Thymus (tissue), 11 donors: Measurements from ENCODE around the gene LMNA. TPM values are rescaled to one million over a fixed set of nuclear protein-coding genes. Genes with fewer than 3 reads are reported as not detected.
A peak's percentile ranks its signal among the peaks of the same experiment; 100 is the strongest.
"Not testable (repeated sequence)": the region's sequence is repeated elsewhere in the genome, so short reads cannot be mapped to it uniquely, and the experiment has no call there.

Experiments used
- DNase-seq, 9 donors: peaks; one replicate each; pipeline ENCODE4 v3.0.0-alpha.2; 2013; ENCODE audit warnings: low spot score in 9 of 9, low read depth in 6 of 9, missing footprints in 1 of 9
- H3K27ac ChIP-seq, 2 donors: one replicate each; pipeline ENCODE4 v1.5.1; 2013; ENCODE audit warnings: control low read depth in 1 of 2, low read depth in 1 of 2, low read length in 1 of 2, mild to moderate bottlenecking in 1 of 2, moderate library complexity in 1 of 2
- H3K27me3 ChIP-seq, 2 donors: one replicate each; pipeline ENCODE4 v1.5.1; 2013; ENCODE audit warnings: low read length in 1 of 2; ENCODE audit not compliant: control insufficient read depth in 2 of 2, insufficient read depth in 1 of 2
- H3K36me3 ChIP-seq, 2 donors: one replicate each; pipeline ENCODE4 v1.5.1; 2013; ENCODE audit warnings: low read length in 1 of 2, mild to moderate bottlenecking in 1 of 2, moderate library complexity in 1 of 2; ENCODE audit not compliant: control insufficient read depth in 2 of 2, insufficient read depth in 2 of 2
- H3K4me1 ChIP-seq, 2 donors: one replicate each; pipeline ENCODE4 v1.5.1; 2013; ENCODE audit warnings: low read length in 2 of 2; ENCODE audit not compliant: control insufficient read depth in 2 of 2, insufficient read depth in 2 of 2
- H3K4me3 ChIP-seq, 2 donors: one replicate each; pipeline ENCODE4 v1.5.1; 2013; ENCODE audit warnings: low read length in 2 of 2, control low read depth in 1 of 2, mild to moderate bottlenecking in 1 of 2
- H3K9me3 ChIP-seq, 2 donors: one replicate each; pipeline ENCODE4 v1.5.1; 2013; ENCODE audit warnings: low read length in 1 of 2, mild to moderate bottlenecking in 1 of 2; ENCODE audit not compliant: control insufficient read depth in 2 of 2, insufficient read depth in 1 of 2
- WGBS: extraction: QIAGEN DNeasy Blood & Tissue Kit; methylation state at CpG from one replicate; pipeline ENCODE4 v1.1.7; 2013; 5-methylcytosine and 5-hydroxymethylcytosine counted together
- polyA plus RNA-seq: library from polyadenylated mRNA; stranded (reverse); fragments of 200-250 nt; gene quantifications from one replicate; pipeline ENCODE4 v1.2.3, GENCODE V29; 2013
- total RNA-seq: library from RNA; stranded (reverse); fragments of 120-200 nt; gene quantifications from one replicate; pipeline ENCODE4 v1.2.4, GENCODE V29; 2013
- donor health status: healthy.

LMNA gene
- total and polyA plus RNA-seq, 2 donors: 51.6 to 68.3 TPM

GRCh38 chr1:156122519-156123355 is 8.2 kb downstream of the LMNA start:
- Histone ChIP-seq H3K4me1 (peaks cover 15 to 54% of the 10 kb centered on the region in 2 donors), H3K9me3 (no peaks in the 10 kb centered on the region), H3K4me3 (no peak overlapping the region), H3K27ac (peak overlapping the region; percentile 87 to 88), H3K36me3 (no peaks in the 10 kb centered on the region), H3K27me3 (peaks cover 5 to 63% of the 10 kb centered on the region in 2 donors)
- WGBS: 85% methylated on average over 14 of the region's 14 CpGs
- no peak for DNase-seq

GRCh38 chr1:156123356-156124196 is 9.1 kb downstream of the LMNA start:
- DNase-seq: peak in 2 of 9 donors; percentile 42 to 43
- Histone ChIP-seq H3K4me1 (peaks cover 23 to 63% of the 10 kb centered on the region in 2 donors), H3K27ac (peak overlapping the region; percentile 87 to 88), H3K27me3 (peaks cover 3 to 59% of the 10 kb centered on the region in 2 donors), H3K9me3 (no peaks in the 10 kb centered on the region), H3K4me3 (no peak overlapping the region), H3K36me3 (no peaks in the 10 kb centered on the region)
- WGBS: 28% methylated on average over 14 of the region's 14 CpGs

- no peaks in the 10 kb centered on the region for H3K36me3 ChIP-seq
- H3K27ac ChIP-seq: peak overlapping the region; percentile 54 to 57
- peaks cover 25 to 75% of the 10 kb centered on the region in 2 donors for H3K4me1 ChIP-seq
- no peaks in the 10 kb centered on the region for H3K9me3 ChIP-seq
- no peak overlapping the region for H3K4me3 ChIP-seq
- 81% methylated on average over 17 of the region's 17 CpGs for WGBS
- peaks cover 2 to 64% of the 10 kb centered on the region in 2 donors for H3K27me3 ChIP-seq
- no peak for DNase-seq
Observed at GRCh38 chr1:156124557-156125483, 10.3 kb downstream of the LMNA start.

- 96% methylated on average over 10 of the region's 10 CpGs for WGBS
- Histone ChIP-seq H3K4me1 (peaks cover 25 to 73% of the 10 kb centered on the region in 2 donors), H3K27me3 (peaks cover 2 to 60% of the 10 kb centered on the region in 2 donors), H3K27ac (peak overlapping the region; percentile 15 to 78)
- not testable (repeated sequence) for H3K9me3 ChIP-seq, H3K4me3 ChIP-seq, H3K36me3 ChIP-seq, DNase-seq
Observed at GRCh38 chr1:156125544-156125943, 11.0 kb downstream of the LMNA start.

GRCh38 chr1:156126043-156126629 is 11.6 kb downstream of the LMNA start:
- Histone ChIP-seq H3K36me3 (no peaks in the 10 kb centered on the region), H3K4me1 (peaks cover 25 to 70% of the 10 kb centered on the region in 2 donors), H3K27ac (peak overlapping the region; percentile 78 to 80), H3K9me3 (peaks cover 0 to 3% of the 10 kb centered on the region in 2 donors), H3K4me3 (peak overlapping the region in 1 of 2 donors; percentile 7), H3K27me3 (peaks cover 2 to 55% of the 10 kb centered on the region in 2 donors)
- peak in 1 of 9 donors; percentile 52 for DNase-seq
- 17% methylated on average over 11 of the region's 11 CpGs for WGBS

DNA sequence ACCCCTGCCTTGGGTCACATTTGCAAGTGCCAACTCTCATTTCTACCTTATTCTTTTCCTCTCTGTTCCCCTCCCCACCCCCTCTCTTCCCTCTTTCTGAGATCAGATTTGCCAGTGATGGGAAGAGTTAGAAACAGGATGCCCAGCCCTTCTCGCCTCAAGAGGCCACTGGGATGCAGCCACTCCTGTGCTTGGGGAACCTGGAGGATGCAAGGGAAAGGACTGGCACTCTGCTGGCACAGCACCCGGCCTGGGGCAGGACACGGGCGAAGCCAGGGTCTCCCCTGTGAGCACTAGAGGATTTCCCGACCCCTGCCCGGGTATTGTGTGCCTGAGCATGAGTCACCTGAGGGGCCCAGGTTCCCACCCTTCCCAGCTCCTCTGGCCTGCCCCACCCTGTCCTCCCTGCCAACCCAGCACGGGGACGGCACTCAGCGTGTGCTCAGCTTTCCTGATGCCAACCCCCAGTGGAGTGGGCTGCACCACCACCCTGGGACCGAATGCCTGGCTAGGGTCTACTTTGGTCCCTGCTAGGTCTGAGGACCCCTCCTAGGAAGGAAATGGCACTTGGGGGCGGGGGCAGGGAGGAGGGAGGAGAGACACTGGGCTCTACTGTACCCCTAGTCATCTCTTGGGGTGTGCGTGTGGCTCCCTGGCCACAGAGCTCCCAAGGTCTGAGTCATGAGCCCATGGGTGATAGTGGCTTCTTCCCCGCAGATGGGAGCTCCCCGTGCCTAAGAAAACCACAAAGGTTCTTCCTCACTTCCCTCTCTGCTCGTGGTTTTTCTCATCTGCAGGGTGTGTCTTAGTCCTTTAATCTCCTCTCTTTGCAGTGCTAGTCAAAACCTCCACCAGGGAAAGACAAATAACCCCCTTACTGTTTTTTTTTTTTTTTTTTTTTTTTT is 12.4 kb downstream of the LMNA start:
- Histone ChIP-seq H3K9me3 (peaks cover 0 to 3% of the 10 kb centered on the region in 2 donors), H3K27me3 (peaks cover 2 to 48% of the 10 kb centered on the region in 2 donors), H3K27ac (peak overlapping the region; percentile 78 to 80), H3K4me3 (peak overlapping the region in 1 of 2 donors; percentile 7), H3K36me3 (no peaks in the 10 kb centered on the region), H3K4me1 (peaks cover 25 to 70% of the 10 kb centered on the region in 2 donors)
- 36% methylated on average over 15 of the region's 15 CpGs for WGBS
- DNase-seq: peak in 3 of 9 donors; percentile 41 to 76 (median 44)

GRCh38 chr1:156128308-156128653 is 13.8 kb downstream of the LMNA start:
- no peaks in the 10 kb centered on the region for H3K36me3 ChIP-seq
- peaks cover 0 to 3% of the 10 kb centered on the region in 2 donors for H3K9me3 ChIP-seq
- peaks cover 0 to 39% of the 10 kb centered on the region in 2 donors for H3K27me3 ChIP-seq
- H3K27ac ChIP-seq: peak overlapping the region; percentile 38 to 85
- H3K4me1 ChIP-seq: peaks cover 25 to 60% of the 10 kb centered on the region in 2 donors
- 92% methylated on average over 2 of the region's 2 CpGs for WGBS
- DNase-seq: no peak
- H3K4me3 ChIP-seq: no peak overlapping the region
